Measurements from ENCODE around the gene MFSD12.

The MFSD12 gene

DNA sequence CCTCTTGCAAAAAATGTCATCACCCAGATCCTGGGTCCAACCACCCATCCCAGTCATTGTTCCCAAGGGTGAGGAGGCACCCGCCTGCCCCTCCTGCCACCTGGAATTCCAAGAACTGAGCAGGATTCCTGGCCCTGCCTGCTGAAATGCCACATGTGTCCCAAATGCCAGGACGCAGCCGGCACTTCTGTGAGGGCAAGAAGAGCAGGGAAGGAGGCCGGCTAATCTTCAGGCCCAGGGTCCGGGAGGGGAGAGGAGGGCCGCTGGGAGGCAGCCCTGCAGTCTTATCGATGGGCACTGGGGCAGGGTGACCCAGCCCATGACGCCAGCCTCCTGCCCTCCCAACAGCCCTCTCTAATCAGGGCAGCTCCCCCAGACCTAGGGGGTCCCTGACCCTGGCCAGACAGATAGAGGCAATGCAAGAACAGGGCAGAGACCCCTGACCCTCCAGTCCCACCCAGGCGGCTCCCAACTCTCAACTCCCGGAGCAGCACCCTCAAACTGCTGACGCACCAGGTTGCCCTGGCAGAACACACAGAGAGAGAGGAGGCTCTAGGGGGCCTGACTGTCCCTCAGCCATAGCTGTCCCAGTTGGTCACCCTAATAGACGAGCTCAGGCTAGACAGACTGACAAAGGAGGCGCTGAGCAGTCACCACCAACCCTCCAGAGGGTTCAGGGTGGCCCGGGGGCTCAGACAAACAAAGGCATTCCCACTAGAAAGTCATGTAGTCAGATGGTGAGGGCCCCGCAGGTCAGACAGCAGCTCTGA, 1.5 kb downstream of the MFSD12 start:
- H3K27me3 ChIP-seq (ENCODE audit: insufficient read depth, insufficient read length), result no peaks in the 10 kb centered on the region
- H3K36me3 ChIP-seq (ENCODE audit: insufficient read depth, insufficient read length, low read length), result peaks cover 33% of the 10 kb centered on the region
- TF ChIP-seq YY1 (IDR thresholded peaks at IDR 0.05; ENCODE audit: insufficient read depth, insufficient read length), result no peak
- no peak for TF ChIP-seq ZNF274 (IDR thresholded peaks at IDR 0.05; ENCODE audit: low read depth, low read length)
- TF ChIP-seq SUZ12 (IDR thresholded peaks at IDR 0.05; ENCODE audit: extremely low read depth, insufficient read depth, insufficient read length), result no peak
- no peaks in the 10 kb centered on the region for H3K9me3 ChIP-seq (ENCODE audit: insufficient read depth, low read length)
- H3K4me1 ChIP-seq (ENCODE audit: insufficient read depth, insufficient read length), result peaks cover 24% of the 10 kb centered on the region
- H3K4me3 ChIP-seq (ENCODE audit: insufficient read length, low read depth), result peak overlapping the region; percentile 99
- H3K9ac ChIP-seq (ENCODE audit: insufficient read length, low read depth), result peak overlapping the region; percentile 99
- DNase-seq (ENCODE audit: low read depth, low spot score), result no peak

DNA sequence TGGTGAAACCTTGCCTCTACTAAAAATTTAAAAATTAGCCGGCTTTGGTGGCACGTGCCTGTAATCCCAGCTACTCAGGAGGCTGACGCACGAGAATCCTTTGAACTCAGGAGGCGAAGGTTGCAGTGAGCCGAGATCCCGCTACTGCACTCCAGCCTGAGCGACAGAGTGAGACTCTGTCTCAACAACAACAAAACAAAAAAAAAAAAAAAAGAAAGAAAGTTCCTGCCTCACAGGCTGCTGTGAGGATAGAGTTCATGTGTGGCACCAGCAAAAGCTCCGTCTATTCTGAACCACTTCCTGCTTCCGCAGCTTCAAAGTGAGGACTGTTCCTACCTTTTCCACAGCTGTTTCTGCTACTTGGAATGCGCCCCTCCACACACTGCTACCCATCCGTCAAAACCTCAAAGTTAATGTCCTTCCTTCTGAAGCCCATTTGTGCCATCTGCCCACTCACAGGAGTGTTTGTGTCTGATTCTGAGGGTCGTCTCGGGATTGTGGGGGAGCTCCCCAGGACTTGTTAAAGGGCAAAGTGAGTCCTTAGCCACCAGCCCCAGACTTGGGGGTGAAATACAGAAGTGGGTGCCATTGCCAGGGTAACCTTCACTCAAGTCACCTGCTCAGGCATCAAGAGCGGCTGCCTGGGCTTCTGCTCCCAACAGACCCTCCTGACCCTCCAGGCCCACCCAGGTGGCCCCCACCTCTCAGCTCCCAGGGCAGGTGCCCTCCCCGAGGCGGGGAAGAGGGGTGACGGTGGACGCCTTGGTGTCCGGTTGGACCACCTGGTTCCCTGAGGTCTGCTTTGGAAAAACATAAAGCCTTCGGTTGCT, 2.9 kb downstream of the MFSD12 start:
- H3K36me3 ChIP-seq (ENCODE audit: insufficient read depth, insufficient read length, low read length), result peaks cover 42% of the 10 kb centered on the region
- TF ChIP-seq ZNF274 (IDR thresholded peaks at IDR 0.05; ENCODE audit: low read depth, low read length), result no peak
- no peak for TF ChIP-seq YY1 (IDR thresholded peaks at IDR 0.05; ENCODE audit: insufficient read depth, insufficient read length)
- no peak for TF ChIP-seq SUZ12 (IDR thresholded peaks at IDR 0.05; ENCODE audit: extremely low read depth, insufficient read depth, insufficient read length)
- DNase-seq (ENCODE audit: low read depth, low spot score), result no peak
- no peak overlapping the region for H3K4me3 ChIP-seq (ENCODE audit: insufficient read length, low read depth)
- H3K4me1 ChIP-seq (ENCODE audit: insufficient read depth, insufficient read length), result peaks cover 26% of the 10 kb centered on the region
- H3K9me3 ChIP-seq (ENCODE audit: insufficient read depth, low read length), result no peaks in the 10 kb centered on the region
- peak overlapping the region; percentile 6 for H3K9ac ChIP-seq (ENCODE audit: insufficient read length, low read depth)
- H3K27me3 ChIP-seq (ENCODE audit: insufficient read depth, insufficient read length), result no peaks in the 10 kb centered on the region

DNA sequence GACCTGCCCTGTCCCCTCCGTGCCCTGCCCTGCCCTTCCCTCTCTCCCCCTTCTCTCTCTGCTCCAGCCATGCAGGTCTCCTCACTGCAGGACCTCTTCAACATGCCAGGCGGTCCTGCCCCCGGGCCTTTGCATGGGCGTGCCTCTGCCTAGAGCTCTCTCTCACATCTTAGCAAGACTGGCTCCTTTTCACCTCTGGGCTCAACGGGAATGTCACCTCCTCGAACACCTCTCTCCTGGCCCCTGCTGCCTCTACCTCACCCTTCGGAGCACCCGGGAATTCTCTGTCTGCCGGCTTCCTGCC, 5.6 kb downstream of the MFSD12 start:
- DNase-seq (ENCODE audit: low read depth, low spot score), result no peak
- no peak for TF ChIP-seq ZNF274 (IDR thresholded peaks at IDR 0.05; ENCODE audit: low read depth, low read length)
- no peak for TF ChIP-seq SUZ12 (IDR thresholded peaks at IDR 0.05; ENCODE audit: extremely low read depth, insufficient read depth, insufficient read length)
- no peak for TF ChIP-seq YY1 (IDR thresholded peaks at IDR 0.05; ENCODE audit: insufficient read depth, insufficient read length)
- Histone ChIP-seq H3K27me3 (ENCODE audit: insufficient read depth, insufficient read length) (no peaks in the 10 kb centered on the region), H3K9ac (ENCODE audit: insufficient read length, low read depth) (peak overlapping the region; percentile 42), H3K36me3 (ENCODE audit: insufficient read depth, insufficient read length, low read length) (peaks cover 66% of the 10 kb centered on the region), H3K4me3 (ENCODE audit: insufficient read length, low read depth) (no peak overlapping the region), H3K9me3 (ENCODE audit: insufficient read depth, low read length) (no peaks in the 10 kb centered on the region), H3K4me1 (ENCODE audit: insufficient read depth, insufficient read length) (peaks cover 29% of the 10 kb centered on the region)

DNA sequence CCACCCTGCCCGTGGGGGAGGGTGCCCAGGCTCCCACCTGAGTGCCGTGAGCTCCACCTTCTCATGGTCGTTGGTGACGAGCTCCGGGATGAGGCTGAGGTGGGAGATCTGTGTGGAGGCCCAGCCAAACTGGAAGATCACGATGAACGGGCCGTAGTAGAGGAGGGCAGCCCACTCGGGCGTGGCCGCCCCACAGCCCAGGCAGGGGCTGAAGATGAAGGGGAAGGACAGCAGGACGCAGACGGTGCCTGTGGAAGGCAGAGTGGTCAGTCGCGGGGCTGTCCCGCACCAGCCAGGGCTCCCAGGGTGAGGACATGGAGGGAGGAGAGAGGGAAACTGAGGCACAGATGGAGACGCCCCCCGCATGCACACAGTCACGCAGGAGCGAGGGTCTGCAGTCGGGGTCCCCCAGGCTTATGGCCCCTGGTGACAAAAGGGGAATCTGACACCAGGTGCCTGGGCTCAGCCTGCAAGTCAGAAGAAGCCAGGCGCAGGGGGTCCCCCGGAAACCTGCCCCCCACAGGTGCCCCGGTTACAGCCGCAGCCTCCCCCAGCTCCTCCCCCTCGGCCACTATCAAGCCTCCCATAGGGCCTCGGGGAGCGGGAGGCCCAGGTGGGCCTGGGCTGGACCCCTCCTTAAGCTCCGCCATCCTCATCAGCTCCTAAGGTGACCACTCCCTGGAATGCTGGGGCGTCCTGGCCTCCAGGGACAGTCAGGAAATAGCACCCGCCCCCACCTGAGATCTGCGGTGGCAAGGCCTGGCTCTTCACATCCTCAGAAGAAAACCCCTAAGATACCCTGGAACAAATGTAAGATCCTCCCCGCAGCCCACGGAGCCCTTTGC, 6.2 kb downstream of the MFSD12 start:
- H3K4me1 ChIP-seq (ENCODE audit: insufficient read depth, insufficient read length), result peaks cover 25% of the 10 kb centered on the region
- H3K27me3 ChIP-seq (ENCODE audit: insufficient read depth, insufficient read length), result no peaks in the 10 kb centered on the region
- H3K9me3 ChIP-seq (ENCODE audit: insufficient read depth, low read length), result no peaks in the 10 kb centered on the region
- no peak for DNase-seq (ENCODE audit: low read depth, low spot score)
- peak overlapping the region; percentile 42 for H3K9ac ChIP-seq (ENCODE audit: insufficient read length, low read depth)
- H3K36me3 ChIP-seq (ENCODE audit: insufficient read depth, insufficient read length, low read length), result peaks cover 68% of the 10 kb centered on the region
- no peak overlapping the region for H3K4me3 ChIP-seq (ENCODE audit: insufficient read length, low read depth)
- TF ChIP-seq ZNF274 (IDR thresholded peaks at IDR 0.05; ENCODE audit: low read depth, low read length), result no peak

DNA sequence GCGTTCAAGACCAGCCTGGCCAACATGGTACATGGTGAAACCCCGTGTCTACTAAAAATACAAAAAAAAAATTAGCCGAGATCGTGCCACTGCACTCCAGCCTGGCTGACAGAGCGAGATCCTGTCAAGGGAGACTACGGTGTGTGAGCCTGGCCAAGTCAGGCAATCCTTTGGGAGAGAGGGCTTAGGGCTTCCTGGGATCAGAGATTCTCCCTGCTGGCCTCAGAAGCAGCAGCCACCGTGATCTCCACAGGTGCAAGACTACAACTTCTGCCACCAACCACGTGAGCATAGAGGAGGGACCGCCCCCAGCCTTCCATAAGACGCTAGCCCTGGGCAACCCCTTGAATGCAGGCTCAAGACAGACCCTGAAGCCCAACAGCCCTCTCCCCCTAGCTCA, 7.6 kb downstream of the MFSD12 start:
- Histone ChIP-seq H3K27me3 (ENCODE audit: insufficient read depth, insufficient read length) (no peaks in the 10 kb centered on the region), H3K9me3 (ENCODE audit: insufficient read depth, low read length) (no peaks in the 10 kb centered on the region), H3K36me3 (ENCODE audit: insufficient read depth, insufficient read length, low read length) (peaks cover 74% of the 10 kb centered on the region), H3K9ac (ENCODE audit: insufficient read length, low read depth) (no peak overlapping the region), H3K4me3 (ENCODE audit: insufficient read length, low read depth) (no peak overlapping the region), H3K4me1 (ENCODE audit: insufficient read depth, insufficient read length) (peaks cover 18% of the 10 kb centered on the region)
- no peak for DNase-seq (ENCODE audit: low read depth, low spot score)
- no peak for TF ChIP-seq ZNF274 (IDR thresholded peaks at IDR 0.05; ENCODE audit: low read depth, low read length)
- no peak for TF ChIP-seq YY1 (IDR thresholded peaks at IDR 0.05; ENCODE audit: insufficient read depth, insufficient read length)
- no peak for TF ChIP-seq SUZ12 (IDR thresholded peaks at IDR 0.05; ENCODE audit: extremely low read depth, insufficient read depth, insufficient read length)

DNA sequence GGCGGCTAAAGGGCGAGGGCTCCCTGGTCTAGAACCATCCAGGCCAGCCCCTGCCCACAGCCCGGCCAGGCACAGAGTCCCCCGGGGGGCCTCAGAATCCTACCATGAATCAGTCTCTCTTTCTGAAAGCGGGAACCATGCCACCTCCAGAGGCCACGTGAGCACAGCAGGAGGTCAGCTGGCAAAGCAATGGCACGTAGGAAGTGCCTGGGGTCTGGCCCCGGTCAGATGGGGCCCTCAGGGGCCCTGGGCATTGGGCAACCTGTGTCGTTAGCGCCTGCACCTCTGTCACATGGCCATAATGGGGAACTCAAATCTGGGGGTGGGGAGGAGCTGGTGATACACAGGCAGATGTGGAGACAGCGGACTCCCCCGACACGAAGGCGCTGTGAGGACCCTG, 8.8 kb downstream of the MFSD12 start:
- no peak overlapping the region for H3K9ac ChIP-seq (ENCODE audit: insufficient read length, low read depth)
- TF ChIP-seq SUZ12 (IDR thresholded peaks at IDR 0.05; ENCODE audit: extremely low read depth, insufficient read depth, insufficient read length) (no peak), YY1 (IDR thresholded peaks at IDR 0.05; ENCODE audit: insufficient read depth, insufficient read length) (no peak), ZNF274 (IDR thresholded peaks at IDR 0.05; ENCODE audit: low read depth, low read length) (no peak)
- no peak for DNase-seq (ENCODE audit: low read depth, low spot score)
- peaks cover 20% of the 10 kb centered on the region for H3K4me1 ChIP-seq (ENCODE audit: insufficient read depth, insufficient read length)
- H3K36me3 ChIP-seq (ENCODE audit: insufficient read depth, insufficient read length, low read length), result peaks cover 80% of the 10 kb centered on the region
- H3K27me3 ChIP-seq (ENCODE audit: insufficient read depth, insufficient read length), result no peaks in the 10 kb centered on the region
- H3K4me3 ChIP-seq (ENCODE audit: insufficient read length, low read depth), result no peak overlapping the region
- H3K9me3 ChIP-seq (ENCODE audit: insufficient read depth, low read length), result no peaks in the 10 kb centered on the region

All from NT2/D1 (cell line).